GM18520 (cell line): ENCODE results near the gene AP3D1.
"Not testable (repeated sequence)": the region's sequence is repeated elsewhere in the genome, so short reads cannot be mapped to it uniquely, and the experiment has no call there.

Experiments
- ATAC-seq: cut with Tn5 transposase; IDR thresholded peaks from one replicate; pipeline ENCODE4 v1.9.1; 2021; ENCODE audit not compliant: unreplicated experiment

AP3D1 gene

GRCh38 chr19:2154587-2155075 is 3.3 kb upstream of the AP3D1 start:
- no peak for ATAC-seq

GRCh38 chr19:2150794-2151338 is 500 bp downstream of the AP3D1 start:
- no peak for ATAC-seq

GRCh38 chr19:2149980-2150793 is 1.2 kb downstream of the AP3D1 start:
- ATAC-seq, result no peak

- no peak for ATAC-seq
These were observed 2.8 kb downstream of the AP3D1 start for GRCh38 chr19:2148482-2149135.

GRCh38 chr19:2145831-2146241 is 5.5 kb downstream of the AP3D1 start:
- no peak for ATAC-seq

DNA sequence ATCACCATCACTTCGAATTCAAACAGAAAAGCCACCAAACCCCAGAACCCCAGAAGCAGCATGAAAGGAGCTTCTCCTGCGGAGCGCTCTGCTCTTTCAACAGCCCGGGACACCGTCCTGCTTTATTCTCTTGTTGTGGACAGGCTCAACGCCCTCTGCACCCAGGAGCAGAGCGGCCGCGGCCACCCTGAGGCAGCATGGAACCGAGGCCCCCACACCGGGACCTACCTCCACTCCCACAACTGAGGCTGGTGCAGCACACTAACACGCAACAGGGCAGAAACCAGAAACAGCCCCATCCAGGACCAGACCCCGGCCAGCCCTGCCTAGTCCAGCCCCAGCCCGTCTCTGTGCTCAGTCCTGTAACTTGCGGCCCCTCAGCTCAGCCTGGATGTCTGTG is 7.2 kb downstream of the AP3D1 start:
- ATAC-seq, result no peak

DNA sequence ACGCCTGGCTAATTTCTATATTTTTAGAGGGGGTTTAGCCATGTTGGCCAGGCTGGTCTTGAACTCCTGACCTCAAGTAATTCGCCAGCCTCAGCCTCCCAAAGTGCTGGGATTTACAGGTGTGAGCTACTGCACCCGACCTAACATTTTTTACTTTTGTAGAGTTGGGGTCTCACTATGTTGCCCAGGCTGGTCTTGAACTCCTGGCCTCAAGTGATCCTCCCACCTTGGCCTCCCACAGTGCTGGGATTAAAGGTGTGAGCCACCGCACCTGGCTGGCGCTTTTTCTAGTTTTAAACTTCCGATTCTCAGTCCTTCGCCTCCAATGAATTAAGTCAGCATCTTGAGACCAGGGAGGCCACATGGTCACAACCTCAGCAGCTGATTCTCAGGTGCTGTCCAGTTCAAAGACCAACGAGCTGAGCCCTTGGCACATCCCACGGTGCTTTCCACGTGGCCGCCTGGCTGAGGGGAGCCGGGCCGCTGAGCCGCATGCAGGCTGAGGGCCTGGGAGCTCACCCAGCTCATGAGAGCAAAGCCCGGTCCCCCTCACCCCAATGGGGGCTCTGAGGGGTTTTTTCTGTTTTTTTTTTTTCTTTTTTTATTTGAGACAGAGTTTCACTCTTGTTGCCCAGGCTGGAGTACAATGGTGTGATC is 9.1 kb downstream of the AP3D1 start:
- no peak for ATAC-seq

DNA sequence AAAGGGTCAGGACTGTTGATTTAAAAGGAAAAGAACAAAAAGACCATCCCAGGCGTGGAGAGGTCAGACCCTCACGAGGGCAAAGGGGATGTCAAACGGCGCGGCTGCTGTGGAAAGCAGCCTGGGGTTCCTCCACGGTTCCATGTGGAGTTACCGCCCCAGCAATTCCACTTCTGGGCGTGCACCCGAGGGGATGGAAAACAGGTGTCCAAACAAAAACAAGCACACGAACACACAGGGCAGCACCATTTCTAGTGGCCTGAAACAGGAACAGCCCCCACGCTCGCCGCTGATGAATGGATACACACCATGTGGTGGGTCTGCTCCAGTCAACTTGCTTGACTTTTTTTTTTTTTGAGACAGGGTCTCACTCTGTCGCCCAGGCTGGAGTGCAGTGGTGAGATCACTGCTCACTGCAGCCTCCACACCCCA is 11.2 kb downstream of the AP3D1 start:
- no peak for ATAC-seq

DNA sequence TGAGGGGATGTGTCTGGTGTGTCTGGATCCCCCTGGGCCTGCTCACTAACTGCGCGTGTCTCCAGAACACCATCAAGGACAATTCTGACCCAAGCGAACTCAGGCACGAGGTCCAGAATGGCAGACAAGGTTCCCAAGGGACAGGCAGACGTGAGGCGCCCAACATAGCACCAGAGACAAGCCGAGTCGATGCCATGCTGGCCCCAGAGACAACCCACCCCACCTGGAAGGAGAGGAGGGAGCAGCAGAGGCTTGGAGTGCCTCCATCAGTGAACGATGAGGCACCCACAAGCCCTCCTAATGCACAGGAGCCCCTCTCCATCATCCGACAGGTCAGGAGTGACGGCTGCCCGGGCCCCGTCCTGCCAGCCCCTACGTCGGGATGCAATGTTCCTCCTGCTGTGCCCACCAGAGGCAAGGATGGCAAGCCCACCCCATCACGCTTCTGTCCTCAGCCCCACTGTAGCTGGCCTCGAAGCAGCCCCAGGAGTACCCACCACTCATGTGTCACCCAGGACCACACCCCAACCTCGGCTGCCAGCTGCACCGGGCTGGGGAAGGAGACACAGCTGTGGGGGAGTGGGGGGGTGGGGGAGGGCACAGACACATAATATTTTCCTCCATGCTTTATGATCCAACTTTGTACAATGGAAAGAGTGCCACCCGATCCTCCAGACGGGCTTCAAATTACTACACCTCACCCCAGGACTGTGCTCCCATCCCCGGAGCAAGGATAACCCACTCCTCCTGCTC is 11.8 kb downstream of the AP3D1 start:
- no peak for ATAC-seq

DNA sequence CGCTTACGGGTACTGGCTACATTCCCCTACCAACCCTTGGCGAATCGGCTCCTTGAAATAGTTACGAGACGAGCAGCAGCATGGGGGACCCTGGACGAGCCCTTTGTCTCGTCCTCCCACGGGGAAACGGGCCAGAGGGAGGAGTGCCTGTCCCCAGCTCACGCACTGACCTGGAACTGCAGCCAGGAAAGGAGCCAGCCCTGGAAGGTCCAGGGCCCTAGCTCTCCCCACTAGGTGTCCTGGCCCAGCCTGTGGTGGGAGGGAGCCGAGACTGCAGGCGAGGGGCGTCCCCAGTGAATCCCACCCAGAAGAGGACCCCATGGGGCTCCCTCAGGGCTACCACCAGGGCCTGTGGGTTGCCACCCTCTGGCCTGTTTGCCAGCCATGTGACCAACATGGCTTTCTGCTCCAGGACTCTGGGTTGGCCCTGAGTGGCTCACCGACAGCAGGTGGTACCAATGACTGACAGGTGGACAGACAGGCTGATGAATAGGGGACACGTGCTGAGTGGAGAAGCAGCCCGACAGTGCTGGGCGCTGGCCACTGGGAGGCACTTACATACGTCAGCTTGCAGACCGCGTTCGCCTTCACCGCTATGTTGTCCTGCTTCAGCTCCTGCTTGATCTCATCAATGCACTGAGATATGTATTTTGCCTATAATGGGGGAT is 13.2 kb downstream of the AP3D1 start:
- no peak for ATAC-seq

DNA sequence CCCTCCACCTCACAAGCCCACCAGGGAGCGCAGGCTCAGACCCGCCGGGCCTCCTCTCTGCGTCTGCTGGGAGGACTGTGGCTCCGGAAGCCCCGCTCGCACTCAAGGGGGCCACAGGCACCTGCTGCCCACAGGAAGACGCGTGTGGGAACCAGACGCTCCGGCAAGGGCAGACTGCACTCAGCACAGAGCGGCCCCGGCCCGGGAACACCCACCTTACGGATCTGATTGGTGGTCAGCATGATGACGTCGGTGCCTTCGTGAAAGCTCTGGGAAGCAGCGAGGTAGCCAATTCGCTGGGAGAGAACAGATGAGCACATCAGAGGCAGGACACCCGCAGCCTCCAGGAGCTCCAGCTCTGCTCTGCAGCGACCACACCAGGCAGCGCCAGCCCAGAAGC is 14.6 kb downstream of the AP3D1 start:
- ATAC-seq, result no peak

DNA sequence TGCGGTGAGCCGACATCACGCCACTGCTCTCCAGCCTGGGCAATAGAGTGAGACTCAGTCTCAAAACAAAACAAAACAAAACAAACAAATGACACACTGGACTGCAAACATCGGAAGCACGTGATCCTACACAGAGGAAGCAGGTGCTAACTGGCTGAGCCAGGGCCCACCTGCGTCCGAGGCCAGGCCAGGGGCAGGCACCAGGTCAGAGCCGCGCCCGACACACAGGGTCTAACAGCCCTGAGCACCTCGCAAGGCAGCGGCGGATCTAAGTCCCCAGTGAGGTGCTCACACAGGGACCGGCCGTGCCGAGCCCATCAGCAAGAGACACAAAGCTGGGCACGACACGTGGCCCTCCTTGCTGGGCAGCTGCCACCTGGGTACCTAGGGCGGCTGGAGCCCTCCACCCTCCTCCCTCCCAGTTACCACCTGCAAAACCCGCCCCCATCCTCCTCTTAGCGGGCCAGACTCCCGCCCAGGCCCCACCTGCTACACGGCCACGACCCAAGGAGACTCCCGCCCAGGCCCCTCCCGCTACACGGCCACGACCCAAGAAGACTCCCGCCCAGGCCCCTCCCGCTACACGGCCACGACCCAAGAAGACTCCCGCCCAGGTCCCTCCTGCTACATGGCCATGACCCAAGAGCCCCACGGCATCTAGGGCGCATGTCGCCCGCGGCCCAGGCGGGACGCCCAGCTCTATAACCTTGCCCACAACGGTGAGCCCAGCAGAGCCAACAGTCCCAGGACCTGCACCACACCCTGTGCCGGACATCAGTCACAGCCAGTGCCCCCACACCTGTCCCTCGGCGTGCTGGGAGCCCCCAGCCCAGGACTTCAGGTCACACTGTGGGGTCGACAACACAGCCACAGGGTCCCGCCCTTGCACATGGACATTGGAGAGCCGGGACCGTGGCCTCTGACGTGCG is 15.6 kb downstream of the AP3D1 start:
- no peak for ATAC-seq

DNA sequence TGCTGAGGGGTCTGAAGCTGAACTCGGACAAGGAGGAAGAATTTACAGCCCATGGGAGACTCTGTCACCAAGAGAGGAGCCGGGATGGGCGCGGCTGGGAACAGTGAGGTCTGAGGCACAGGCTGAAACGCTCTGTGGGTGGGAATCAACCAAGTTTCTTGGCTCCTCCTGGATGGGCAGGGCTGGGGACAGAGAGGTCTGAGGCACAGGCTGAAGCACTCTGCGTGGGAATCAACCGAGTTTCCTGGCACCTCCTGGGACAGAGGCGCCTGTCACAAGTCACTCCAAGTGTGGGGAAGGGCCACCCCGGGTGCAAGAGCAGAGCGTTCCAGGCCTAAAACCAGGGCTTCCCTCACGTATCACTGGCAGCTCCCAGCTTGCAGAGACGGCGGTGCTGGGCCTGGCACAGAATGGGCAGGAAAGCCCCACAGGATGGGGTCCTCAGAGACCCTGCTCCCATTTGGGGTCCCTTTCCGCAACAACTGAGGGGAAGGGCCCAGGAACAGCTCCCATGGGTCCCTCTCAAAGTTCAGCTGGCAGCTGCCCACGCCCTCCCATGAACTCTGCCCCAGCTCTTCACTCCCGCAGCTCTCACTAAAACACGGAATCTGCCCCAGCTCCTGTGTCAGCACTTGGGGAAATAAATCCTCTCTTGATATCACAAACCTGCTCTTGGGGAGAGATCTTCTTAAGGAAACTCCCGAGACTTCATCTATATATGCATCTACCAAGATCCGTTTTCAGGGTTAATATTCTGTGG is 18.5 kb downstream of the AP3D1 start:
- no peak for ATAC-seq

DNA sequence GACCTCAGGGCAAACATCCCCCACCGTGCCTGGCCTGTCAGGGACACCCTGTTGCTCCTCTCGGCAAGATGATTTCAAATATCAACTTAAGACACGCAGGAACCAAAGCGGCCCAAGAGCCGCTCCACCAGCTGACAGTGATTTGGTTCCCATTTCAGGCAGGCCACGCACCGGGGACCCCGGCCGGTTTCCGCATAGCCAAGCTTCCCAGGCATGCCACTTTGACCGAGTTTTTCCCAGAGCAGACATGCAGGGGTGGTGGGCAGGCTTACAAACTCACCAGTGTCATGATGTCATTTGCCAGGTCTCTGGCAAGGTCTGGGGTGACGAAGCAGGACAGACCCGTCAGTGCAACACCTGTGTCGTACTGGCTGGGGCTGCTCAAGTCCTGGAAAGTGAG is 19.2 kb downstream of the AP3D1 start:
- ATAC-seq, result no peak

DNA sequence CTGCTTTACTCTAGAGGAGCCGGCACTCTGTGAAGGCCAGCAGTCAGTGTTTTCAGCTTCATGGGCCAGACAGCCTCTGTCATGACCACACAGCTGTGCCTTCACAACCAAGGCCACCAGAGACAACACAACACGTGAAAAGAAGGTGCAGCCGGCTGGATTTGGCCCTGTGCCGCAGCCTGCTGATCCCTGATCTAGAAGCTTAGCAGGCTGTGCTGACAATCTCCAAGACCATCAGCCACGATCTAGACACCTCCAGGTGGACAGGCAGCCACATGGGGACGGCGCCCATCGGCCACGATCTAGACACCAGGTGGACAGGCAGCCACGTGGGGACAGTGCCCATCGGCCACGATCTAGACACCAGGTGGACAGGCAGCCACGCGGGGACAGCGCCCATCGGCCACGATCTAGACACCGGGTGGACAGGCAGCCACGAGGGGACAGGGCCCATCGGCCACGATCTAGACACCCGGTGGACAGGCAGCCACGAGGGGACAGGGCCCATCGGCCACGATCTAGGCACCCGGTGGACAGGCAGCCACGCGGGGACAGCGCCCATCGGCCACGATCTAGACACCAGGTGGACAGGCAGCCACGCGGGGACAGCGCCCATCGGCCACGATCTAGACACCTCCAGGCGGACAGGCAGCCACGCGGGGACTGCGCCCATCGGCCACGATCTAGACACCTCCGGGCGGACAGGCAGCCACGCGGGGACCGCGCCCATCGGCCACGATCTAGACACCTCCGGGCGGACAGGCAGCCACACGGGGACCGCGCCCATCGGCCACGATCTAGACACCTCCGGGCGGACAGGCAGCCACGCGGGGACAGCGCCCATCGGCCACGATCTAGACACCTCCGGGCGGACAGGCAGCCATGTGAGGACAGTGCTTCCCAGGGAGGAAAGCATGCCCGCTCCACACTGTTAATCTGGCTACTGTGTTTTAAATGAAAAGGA is 20.1 kb downstream of the AP3D1 start:
- not testable (repeated sequence) for ATAC-seq

- ATAC-seq, result no peak
These were observed 21.2 kb downstream of the AP3D1 start for GRCh38 chr19:2129892-2130770.
